ENCODE data around the gene PRKCI.
A peak's percentile ranks its signal among the peaks of the same experiment; 100 is the strongest.
"Not testable (repeated sequence)": the region's sequence is repeated elsewhere in the genome, so short reads cannot be mapped to it uniquely, and the experiment has no call there.

Gene PRKCI

GRCh38 chr3:170204023-170204472, 18.2 kb upstream of the PRKCI start:
- H3K36me3 ChIP-seq (ENCODE audit: control insufficient read depth, insufficient read depth, low read length) = no peaks in the 10 kb centered on the region
- WGBS (ENCODE audit: extremely low coverage, insufficient coverage, low lambda C conversion rate) = no CpG with 5 or more reads among the region's 3 CpGs
- no peak overlapping the region for H3K4me3 ChIP-seq (ENCODE audit: low read length)

GRCh38 chr3:170204509-170204908, 17.7 kb upstream of the PRKCI start:
- H3K56ac ChIP-seq (ENCODE audit: low read length) = peak overlapping the region; percentile 49
- no peaks in the 10 kb centered on the region for H3K36me3 ChIP-seq (ENCODE audit: control insufficient read depth, insufficient read depth, low read length)
- H3K4me3 ChIP-seq (ENCODE audit: low read length) = no peak overlapping the region
- no CpG with 5 or more reads among the region's 10 CpGs for WGBS (ENCODE audit: extremely low coverage, insufficient coverage, low lambda C conversion rate)
- no peaks in the 10 kb centered on the region for H3K79me2 ChIP-seq (ENCODE audit: control insufficient read depth, insufficient read depth, low read length)
- H4K5ac ChIP-seq (ENCODE audit: low read length) = no peak overlapping the region
- H2BK120ac ChIP-seq (ENCODE audit: low read depth, low read length) = no peak overlapping the region
- no peaks in the 10 kb centered on the region for H3K27me3 ChIP-seq (ENCODE audit: insufficient read depth, low read length, poor library complexity)
- no peaks in the 10 kb centered on the region for H3K4me1 ChIP-seq (ENCODE audit: control insufficient read depth, low read depth, low read length)
- no peak overlapping the region for H4K8ac ChIP-seq (ENCODE audit: low read depth, low read length)
- no peak overlapping the region for H3K4me2 ChIP-seq (ENCODE audit: low read length)
- no peaks in the 10 kb centered on the region for H3K79me1 ChIP-seq (ENCODE audit: low read length)
- H3K27ac ChIP-seq (ENCODE audit: low read depth, low read length) = no peak overlapping the region
- no peak overlapping the region for H3K4ac ChIP-seq (ENCODE audit: low read depth, low read length)
- no peak for DNase-seq
- H2BK5ac ChIP-seq (ENCODE audit: low read length) = peak overlapping the region; percentile 55
- peak overlapping the region; percentile 3 for H3K18ac ChIP-seq (ENCODE audit: low read length)
- no peak overlapping the region for H2AK5ac ChIP-seq (ENCODE audit: low read length)
- no peak overlapping the region for H3K23ac ChIP-seq (ENCODE audit: low read length)
- H3K9ac ChIP-seq (ENCODE audit: low read length) = no peak overlapping the region
- no peak overlapping the region for H2BK15ac ChIP-seq (replicated peaks; ENCODE audit: low read depth)

More at GRCh38 chr3:170204023-170204472, 18.2 kb upstream of the PRKCI start:
- Histone ChIP-seq H3K79me1 (ENCODE audit: low read length) (no peaks in the 10 kb centered on the region), H2AK5ac (ENCODE audit: low read length) (no peak overlapping the region), H2BK120ac (ENCODE audit: low read depth, low read length) (no peak overlapping the region), H3K27me3 (ENCODE audit: insufficient read depth, low read length, poor library complexity) (no peaks in the 10 kb centered on the region), H3K23ac (ENCODE audit: low read length) (no peak overlapping the region), H3K4ac (ENCODE audit: low read depth, low read length) (no peak overlapping the region), H3K27ac (ENCODE audit: low read depth, low read length) (no peak overlapping the region), H3K4me1 (ENCODE audit: control insufficient read depth, low read depth, low read length) (no peaks in the 10 kb centered on the region), H3K4me2 (ENCODE audit: low read length) (no peak overlapping the region), H3K56ac (ENCODE audit: low read length) (no peak overlapping the region), H3K18ac (ENCODE audit: low read length) (peak overlapping the region; percentile 18), H2BK5ac (ENCODE audit: low read length) (no peak overlapping the region), H2BK15ac (replicated peaks; ENCODE audit: low read depth) (no peak overlapping the region), H4K5ac (ENCODE audit: low read length) (no peak overlapping the region), H4K8ac (ENCODE audit: low read depth, low read length) (no peak overlapping the region), H3K79me2 (ENCODE audit: control insufficient read depth, insufficient read depth, low read length) (no peaks in the 10 kb centered on the region), H3K9ac (ENCODE audit: low read length) (no peak overlapping the region)
- DNase-seq = peak; percentile 71

- H3K79me2 ChIP-seq (ENCODE audit: control insufficient read depth, insufficient read depth, low read length) = no peaks in the 10 kb centered on the region
- WGBS (ENCODE audit: extremely low coverage, insufficient coverage, low lambda C conversion rate) = no CpG with 5 or more reads among the region's 2 CpGs
- no peak overlapping the region for H3K9ac ChIP-seq (ENCODE audit: low read length)
Observed at GRCh38 chr3:170205302-170205701, 16.9 kb upstream of the PRKCI start.

GRCh38 chr3:170206164-170206762, 16.0 kb upstream of the PRKCI start:
- not testable (repeated sequence) for H3K36me3 ChIP-seq (ENCODE audit: control insufficient read depth, insufficient read depth, low read length); H3K4me3 ChIP-seq (ENCODE audit: low read length); H2BK15ac ChIP-seq (replicated peaks; ENCODE audit: low read depth); H3K79me1 ChIP-seq (ENCODE audit: low read length); H2AK5ac ChIP-seq (ENCODE audit: low read length); H3K4me1 ChIP-seq (ENCODE audit: control insufficient read depth, low read depth, low read length); H3K56ac ChIP-seq (ENCODE audit: low read length); H3K27ac ChIP-seq (ENCODE audit: low read depth, low read length); H3K23ac ChIP-seq (ENCODE audit: low read length); H3K4me2 ChIP-seq (ENCODE audit: low read length); H2BK5ac ChIP-seq (ENCODE audit: low read length); H2BK120ac ChIP-seq (ENCODE audit: low read depth, low read length); H4K8ac ChIP-seq (ENCODE audit: low read depth, low read length); H3K18ac ChIP-seq (ENCODE audit: low read length); DNase-seq; H3K79me2 ChIP-seq (ENCODE audit: control insufficient read depth, insufficient read depth, low read length); H4K5ac ChIP-seq (ENCODE audit: low read length); H3K9ac ChIP-seq (ENCODE audit: low read length); H3K4ac ChIP-seq (ENCODE audit: low read depth, low read length); H3K27me3 ChIP-seq (ENCODE audit: insufficient read depth, low read length, poor library complexity)
- no CpG with 5 or more reads among the region's 11 CpGs for WGBS (ENCODE audit: extremely low coverage, insufficient coverage, low lambda C conversion rate)

More at GRCh38 chr3:170205302-170205701, 16.9 kb upstream of the PRKCI start:
- Histone ChIP-seq H4K5ac (ENCODE audit: low read length) (no peak overlapping the region), H3K18ac (ENCODE audit: low read length) (no peak overlapping the region), H3K4ac (ENCODE audit: low read depth, low read length) (no peak overlapping the region), H2BK5ac (ENCODE audit: low read length) (no peak overlapping the region), H3K23ac (ENCODE audit: low read length) (no peak overlapping the region), H3K4me1 (ENCODE audit: control insufficient read depth, low read depth, low read length) (no peaks in the 10 kb centered on the region), H4K8ac (ENCODE audit: low read depth, low read length) (no peak overlapping the region), H3K4me2 (ENCODE audit: low read length) (no peak overlapping the region), H2BK120ac (ENCODE audit: low read depth, low read length) (no peak overlapping the region), H2BK15ac (replicated peaks; ENCODE audit: low read depth) (no peak overlapping the region), H3K27me3 (ENCODE audit: insufficient read depth, low read length, poor library complexity) (no peaks in the 10 kb centered on the region), H3K56ac (ENCODE audit: low read length) (no peak overlapping the region), H3K4me3 (ENCODE audit: low read length) (no peak overlapping the region), H3K36me3 (ENCODE audit: control insufficient read depth, insufficient read depth, low read length) (no peaks in the 10 kb centered on the region), H3K27ac (ENCODE audit: low read depth, low read length) (no peak overlapping the region), H3K79me1 (ENCODE audit: low read length) (no peaks in the 10 kb centered on the region), H2AK5ac (ENCODE audit: low read length) (no peak overlapping the region)
- no peak for DNase-seq

GRCh38 chr3:170207717-170208116, 14.5 kb upstream of the PRKCI start:
- H3K27me3 ChIP-seq (ENCODE audit: insufficient read depth, low read length, poor library complexity) = no peaks in the 10 kb centered on the region
- WGBS (ENCODE audit: extremely low coverage, insufficient coverage, low lambda C conversion rate) = no CpG with 5 or more reads among the region's 6 CpGs
- H4K5ac ChIP-seq (ENCODE audit: low read length) = no peak overlapping the region
- no peak overlapping the region for H3K18ac ChIP-seq (ENCODE audit: low read length)
- H3K4me1 ChIP-seq (ENCODE audit: control insufficient read depth, low read depth, low read length) = no peaks in the 10 kb centered on the region
- no peak overlapping the region for H3K27ac ChIP-seq (ENCODE audit: low read depth, low read length)
- no peak overlapping the region for H3K4ac ChIP-seq (ENCODE audit: low read depth, low read length)
- H3K56ac ChIP-seq (ENCODE audit: low read length) = no peak overlapping the region
- no peak overlapping the region for H3K4me3 ChIP-seq (ENCODE audit: low read length)
- H2BK120ac ChIP-seq (ENCODE audit: low read depth, low read length) = no peak overlapping the region
- H3K23ac ChIP-seq (ENCODE audit: low read length) = no peak overlapping the region
- DNase-seq = no peak
- H2BK15ac ChIP-seq (replicated peaks; ENCODE audit: low read depth) = no peak overlapping the region
- no peaks in the 10 kb centered on the region for H3K36me3 ChIP-seq (ENCODE audit: control insufficient read depth, insufficient read depth, low read length)
- H2BK5ac ChIP-seq (ENCODE audit: low read length) = no peak overlapping the region
- H3K79me2 ChIP-seq (ENCODE audit: control insufficient read depth, insufficient read depth, low read length) = no peaks in the 10 kb centered on the region
- H2AK5ac ChIP-seq (ENCODE audit: low read length) = no peak overlapping the region
- H4K8ac ChIP-seq (ENCODE audit: low read depth, low read length) = no peak overlapping the region
- no peak overlapping the region for H3K9ac ChIP-seq (ENCODE audit: low read length)
- H3K79me1 ChIP-seq (ENCODE audit: low read length) = no peaks in the 10 kb centered on the region
- no peak overlapping the region for H3K4me2 ChIP-seq (ENCODE audit: low read length)

- no peak overlapping the region for H3K23ac ChIP-seq (ENCODE audit: low read length)
Observed at GRCh38 chr3:170211668-170212067, 10.6 kb upstream of the PRKCI start.

More at GRCh38 chr3:170211668-170212067, 10.6 kb upstream of the PRKCI start:
- H2BK5ac ChIP-seq (ENCODE audit: low read length) = no peak overlapping the region
- no peaks in the 10 kb centered on the region for H3K79me2 ChIP-seq (ENCODE audit: control insufficient read depth, insufficient read depth, low read length)
- no peak for DNase-seq
- no peak overlapping the region for H2BK120ac ChIP-seq (ENCODE audit: low read depth, low read length)
- H2AK5ac ChIP-seq (ENCODE audit: low read length) = no peak overlapping the region
- no peak overlapping the region for H4K5ac ChIP-seq (ENCODE audit: low read length)
- H3K27me3 ChIP-seq (ENCODE audit: insufficient read depth, low read length, poor library complexity) = no peaks in the 10 kb centered on the region
- H3K79me1 ChIP-seq (ENCODE audit: low read length) = no peaks in the 10 kb centered on the region
- no peak overlapping the region for H2BK15ac ChIP-seq (replicated peaks; ENCODE audit: low read depth)
- no peaks in the 10 kb centered on the region for H3K36me3 ChIP-seq (ENCODE audit: control insufficient read depth, insufficient read depth, low read length)
- no peak overlapping the region for H4K8ac ChIP-seq (ENCODE audit: low read depth, low read length)
- no peak overlapping the region for H3K18ac ChIP-seq (ENCODE audit: low read length)
- no peak overlapping the region for H3K56ac ChIP-seq (ENCODE audit: low read length)
- H3K4me3 ChIP-seq (ENCODE audit: low read length) = no peak overlapping the region
- no peak overlapping the region for H3K27ac ChIP-seq (ENCODE audit: low read depth, low read length)
- H3K4me2 ChIP-seq (ENCODE audit: low read length) = no peak overlapping the region
- no peak overlapping the region for H3K4ac ChIP-seq (ENCODE audit: low read depth, low read length)
- no CpG with 5 or more reads among the region's 1 CpG for WGBS (ENCODE audit: extremely low coverage, insufficient coverage, low lambda C conversion rate)
- H3K4me1 ChIP-seq (ENCODE audit: control insufficient read depth, low read depth, low read length) = no peaks in the 10 kb centered on the region
- H3K9ac ChIP-seq (ENCODE audit: low read length) = no peak overlapping the region
